GM23338 (cell line): ENCODE measurements around the gene CTXN1.

Source experiments
- CTCF ChIP-seq, 2 experiments: fragments of 200-600 bp in 1 of 2; sonication (generic) in 1 of 2; conservative IDR thresholded peaks; 2 replicates each; pipeline versions ENCODE4 v1.5.1 to v1.6.1; 2016 to 2017; ENCODE audit warnings: antibody characterized with exemption in 2 of 2, low read depth in 2 of 2, mild to moderate bottlenecking in 2 of 2, moderate library complexity in 1 of 2
- TF ChIP-seq, protein P1 (sequence below): IDR thresholded peaks from one replicate; pipeline ENCODE4 v1.6.1; 2018; ENCODE audit warnings: antibody characterized with exemption; ENCODE audit not compliant: unreplicated experiment

DNA sequence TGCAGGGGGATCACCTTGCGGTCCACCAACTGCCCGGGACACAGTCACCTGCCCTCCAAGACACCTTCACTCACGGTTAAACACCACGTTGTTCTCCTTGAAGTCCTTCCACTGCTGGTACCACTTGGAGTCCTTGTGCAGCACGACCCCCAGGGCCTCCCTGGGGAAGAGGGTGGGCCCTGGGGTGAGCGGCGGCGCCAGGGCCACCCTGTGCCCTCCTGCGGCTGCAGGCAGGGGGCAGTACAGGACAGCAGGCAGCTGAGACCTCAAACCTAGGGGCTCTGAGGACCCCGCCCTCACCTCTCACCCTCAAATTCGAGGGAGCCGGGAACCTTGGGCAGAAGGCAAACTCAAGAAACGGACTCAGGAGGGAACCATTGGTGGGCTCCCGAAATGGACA, 7.5 kb upstream of the CTXN1 start:
- TF ChIP-seq, protein P1, sequence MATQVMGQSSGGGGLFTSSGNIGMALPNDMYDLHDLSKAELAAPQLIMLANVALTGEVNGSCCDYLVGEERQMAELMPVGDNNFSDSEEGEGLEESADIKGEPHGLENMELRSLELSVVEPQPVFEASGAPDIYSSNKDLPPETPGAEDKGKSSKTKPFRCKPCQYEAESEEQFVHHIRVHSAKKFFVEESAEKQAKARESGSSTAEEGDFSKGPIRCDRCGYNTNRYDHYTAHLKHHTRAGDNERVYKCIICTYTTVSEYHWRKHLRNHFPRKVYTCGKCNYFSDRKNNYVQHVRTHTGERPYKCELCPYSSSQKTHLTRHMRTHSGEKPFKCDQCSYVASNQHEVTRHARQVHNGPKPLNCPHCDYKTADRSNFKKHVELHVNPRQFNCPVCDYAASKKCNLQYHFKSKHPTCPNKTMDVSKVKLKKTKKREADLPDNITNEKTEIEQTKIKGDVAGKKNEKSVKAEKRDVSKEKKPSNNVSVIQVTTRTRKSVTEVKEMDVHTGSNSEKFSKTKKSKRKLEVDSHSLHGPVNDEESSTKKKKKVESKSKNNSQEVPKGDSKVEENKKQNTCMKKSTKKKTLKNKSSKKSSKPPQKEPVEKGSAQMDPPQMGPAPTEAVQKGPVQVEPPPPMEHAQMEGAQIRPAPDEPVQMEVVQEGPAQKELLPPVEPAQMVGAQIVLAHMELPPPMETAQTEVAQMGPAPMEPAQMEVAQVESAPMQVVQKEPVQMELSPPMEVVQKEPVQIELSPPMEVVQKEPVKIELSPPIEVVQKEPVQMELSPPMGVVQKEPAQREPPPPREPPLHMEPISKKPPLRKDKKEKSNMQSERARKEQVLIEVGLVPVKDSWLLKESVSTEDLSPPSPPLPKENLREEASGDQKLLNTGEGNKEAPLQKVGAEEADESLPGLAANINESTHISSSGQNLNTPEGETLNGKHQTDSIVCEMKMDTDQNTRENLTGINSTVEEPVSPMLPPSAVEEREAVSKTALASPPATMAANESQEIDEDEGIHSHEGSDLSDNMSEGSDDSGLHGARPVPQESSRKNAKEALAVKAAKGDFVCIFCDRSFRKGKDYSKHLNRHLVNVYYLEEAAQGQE: no peak
- TF ChIP-seq CTCF (conservative IDR thresholded peaks at IDR 0.05; ENCODE audit: low read depth in 2 of 2): peak; percentile 56 to 60
